ENCODE results near the gene EEF1G. TPM values are rescaled to one million over a fixed set of nuclear protein-coding genes. Genes with fewer than 3 reads are reported as not detected.

The EEF1G gene
- total and polyA plus RNA-seq, 2 of the 13 experiments (the other 11 are each of a cell fraction or from before 2014, with no cell fraction given) = 1,787 to 2,144 TPM

GRCh38 chr11:62545437-62546243 lies 28.1 kb downstream of the EEF1G start (continued):
- no peak for TF ChIP-seq ZNF160 (CRISPR knock-in tag; IDR thresholded peaks at IDR 0.05)
- peak; percentile 20; the same call in 1 of the 2 replicates for TF ChIP-seq ZNF704 (CRISPR knock-in tag; IDR thresholded peaks at IDR 0.05; ENCODE audit: borderline replicate concordance)
- TF ChIP-seq GABPA (IDR thresholded peaks at IDR 0.05; ENCODE audit: low read depth, low read length) = no peak
- no peak for TF ChIP-seq GABPA (CRISPR knock-in tag; IDR thresholded peaks at IDR 0.05; ENCODE audit: low read depth)

DNA sequence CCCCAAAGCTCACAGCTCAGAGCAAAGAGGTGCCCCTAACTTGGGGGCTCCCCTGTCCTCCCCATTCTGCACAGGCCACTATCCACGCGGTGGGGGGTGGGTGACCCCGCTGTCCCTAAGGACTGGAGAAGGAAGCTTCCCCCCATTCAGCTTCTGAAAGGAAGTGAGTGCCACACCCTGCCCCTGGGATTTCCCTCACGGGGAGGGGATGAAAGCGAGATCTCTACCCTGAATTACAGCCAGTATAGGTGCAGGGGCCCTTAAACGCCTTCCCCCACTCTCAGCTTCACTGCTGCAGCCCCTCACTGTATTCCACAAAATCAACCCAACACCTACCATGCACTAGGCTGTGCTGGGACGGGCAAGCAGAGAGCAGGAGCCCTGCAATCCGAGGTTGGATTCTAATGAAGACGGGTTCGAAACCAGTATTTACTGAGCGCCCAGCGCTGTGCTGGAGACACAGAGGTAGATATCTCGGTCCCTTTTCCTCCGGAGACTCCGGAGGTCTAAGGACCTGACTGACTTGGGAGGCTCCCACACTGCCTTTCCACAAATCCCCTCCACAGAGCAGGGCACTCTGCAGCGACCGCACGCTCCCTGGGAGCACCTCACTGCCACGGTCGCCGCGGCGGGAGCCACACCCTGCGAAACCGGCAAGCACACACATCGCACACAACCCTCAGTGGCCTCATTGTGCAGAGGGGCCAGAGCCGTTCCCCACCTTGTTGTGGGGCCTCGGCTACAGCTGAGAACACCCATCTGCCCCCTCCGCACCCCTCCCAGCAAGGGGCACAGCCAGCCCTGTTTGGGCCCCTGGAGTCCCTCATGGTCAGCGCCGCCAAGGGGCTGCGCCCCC lies 28.9 kb downstream of the EEF1G start:
- no peaks in the 10 kb centered on the region for H3K27me3 ChIP-seq (ENCODE audit: control insufficient read depth in 1 of 2, insufficient read depth in 2 of 2, low read length in 2 of 2)
- H3K9me3 ChIP-seq (ENCODE audit: low read length) = no peaks in the 10 kb centered on the region
- BruUV-seq (replicated peaks) = no TSS peak
- H3K4me2 ChIP-seq (ENCODE audit: low read depth, low read length) = peak overlapping the region; percentile 84
- H3K4me3 ChIP-seq (replicated peaks in 1 of 3; ENCODE audit: insufficient read depth in 1 of 3, low read depth in 2 of 3, low read length in 3 of 3) = peak overlapping the region; percentile 79 to 93 (median 79)
- H3K36me3 ChIP-seq (replicated peaks in 1 of 2; ENCODE audit: control insufficient read depth in 1 of 2, insufficient read depth in 2 of 2, low read length in 2 of 2) = peaks cover 2 to 4% of the 10 kb centered on the region in 2 experiments; a peak in 3 of 5 replicates
- H4K20me1 ChIP-seq (ENCODE audit: insufficient read depth, low read length) = peaks cover 56% of the 10 kb centered on the region
- FAIRE-seq (no peak), ATAC-seq (peak; percentile 3), DNase-seq (ENCODE audit: low spot score) (no peak)
- intact Hi-C loops (cut with micrococcal nuclease; ENCODE audit: unreplicated experiment) = loop anchor here (1.0 to 10.0 kb wide), 3 partner anchors 30 to 150 kb away; no protein-coding TSS in a partner anchor
- H3K9ac ChIP-seq (ENCODE audit: insufficient read depth, low read depth, low read length) = peak overlapping the region; percentile 96
- in situ Hi-C loops (cut with HindIII; ENCODE audit: extremely low pct_ligation_motif_present, low pct_unique_long_range_greater_than_20kb) = loop anchor here (5.0 kb wide), 1 partner anchor 38 kb away; no protein-coding TSS in a partner anchor
- H3K27ac ChIP-seq (ENCODE audit: extremely low read length, insufficient read depth, low read length) = peak overlapping the region; percentile 96
- WGBS (ENCODE audit: low lambda C conversion rate) = 41% methylated on average over 3 of the region's 32 CpGs
- no peak overlapping the region for H2AFZ ChIP-seq (ENCODE audit: low read length)
- ChIA-PET POLR2A (interaction anchor here (1.0 to 4.8 kb wide), 9 partner anchors 10 to 146 kb away, joined by 3 to 45 read pairs (median 6); partner anchors contain the start of genes C11orf98, CSKMT, EEF1G and LBHD1), CTCF (ENCODE audit: low intra/inter-chr PET ratio, low total read pairs) (no interaction called here)
- H3K79me2 ChIP-seq (ENCODE audit: insufficient read depth, low read length) = peaks cover 67% of the 10 kb centered on the region
- peaks cover 68% of the 10 kb centered on the region for H3K4me1 ChIP-seq (ENCODE audit: insufficient read depth, low read length)
- TF ChIP-seq ZNF446 (CRISPR knock-in tag; IDR thresholded peaks at IDR 0.05) (no peak), ZNF136 (CRISPR knock-in tag; IDR thresholded peaks at IDR 0.05; ENCODE audit: low read depth) (0 out of 2 replicates have a peak, but pooled peaks have one; percentile 14), ZNF430 (CRISPR knock-in tag; IDR thresholded peaks at IDR 0.05) (0 out of 2 replicates have a peak, but pooled peaks have one; percentile 11), KLF12 (CRISPR knock-in tag; IDR thresholded peaks at IDR 0.05; ENCODE audit: borderline replicate concordance) (peak; percentile 9; the same call in 1 of the 2 replicates), ZNF598 (CRISPR knock-in tag; IDR thresholded peaks at IDR 0.05; ENCODE audit: borderline replicate concordance) (0 out of 2 replicates have a peak, but pooled peaks have one; percentile 23), BORCS8-MEF2B (CRISPR knock-in tag; IDR thresholded peaks at IDR 0.05) (peak; percentile 10; the same call in 1 of the 2 replicates), ZNF292 (CRISPR knock-in tag; IDR thresholded peaks at IDR 0.05; ENCODE audit: borderline replicate concordance, low read depth) (peak; percentile 64; the same call in 1 of the 2 replicates), FUBP1 (CRISPR knock-in tag; IDR thresholded peaks at IDR 0.05; ENCODE audit: borderline replicate concordance) (peak; percentile 61; the same call in 1 of the 2 replicates), ERF (CRISPR knock-in tag; IDR thresholded peaks at IDR 0.05) (no peak), ISL2 (CRISPR knock-in tag; IDR thresholded peaks at IDR 0.05) (0 out of 2 replicates have a peak, but pooled peaks have one; percentile 14)
- TF ChIP-seq, protein P1, sequence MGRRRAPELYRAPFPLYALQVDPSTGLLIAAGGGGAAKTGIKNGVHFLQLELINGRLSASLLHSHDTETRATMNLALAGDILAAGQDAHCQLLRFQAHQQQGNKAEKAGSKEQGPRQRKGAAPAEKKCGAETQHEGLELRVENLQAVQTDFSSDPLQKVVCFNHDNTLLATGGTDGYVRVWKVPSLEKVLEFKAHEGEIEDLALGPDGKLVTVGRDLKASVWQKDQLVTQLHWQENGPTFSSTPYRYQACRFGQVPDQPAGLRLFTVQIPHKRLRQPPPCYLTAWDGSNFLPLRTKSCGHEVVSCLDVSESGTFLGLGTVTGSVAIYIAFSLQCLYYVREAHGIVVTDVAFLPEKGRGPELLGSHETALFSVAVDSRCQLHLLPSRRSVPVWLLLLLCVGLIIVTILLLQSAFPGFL (CRISPR knock-in tag; IDR thresholded peaks at IDR 0.05) = no peak

Data from HepG2 (cell line).